ENCODE data around the gene HLA-DQB1.

The HLA-DQB1 gene

GRCh38 chr6:32624565-32624964, 41.9 kb downstream of the HLA-DQB1 start:
- DNase-seq: no peak

GRCh38 chr6:32623693-32624092, 42.8 kb downstream of the HLA-DQB1 start:
- no peak for DNase-seq

DNA sequence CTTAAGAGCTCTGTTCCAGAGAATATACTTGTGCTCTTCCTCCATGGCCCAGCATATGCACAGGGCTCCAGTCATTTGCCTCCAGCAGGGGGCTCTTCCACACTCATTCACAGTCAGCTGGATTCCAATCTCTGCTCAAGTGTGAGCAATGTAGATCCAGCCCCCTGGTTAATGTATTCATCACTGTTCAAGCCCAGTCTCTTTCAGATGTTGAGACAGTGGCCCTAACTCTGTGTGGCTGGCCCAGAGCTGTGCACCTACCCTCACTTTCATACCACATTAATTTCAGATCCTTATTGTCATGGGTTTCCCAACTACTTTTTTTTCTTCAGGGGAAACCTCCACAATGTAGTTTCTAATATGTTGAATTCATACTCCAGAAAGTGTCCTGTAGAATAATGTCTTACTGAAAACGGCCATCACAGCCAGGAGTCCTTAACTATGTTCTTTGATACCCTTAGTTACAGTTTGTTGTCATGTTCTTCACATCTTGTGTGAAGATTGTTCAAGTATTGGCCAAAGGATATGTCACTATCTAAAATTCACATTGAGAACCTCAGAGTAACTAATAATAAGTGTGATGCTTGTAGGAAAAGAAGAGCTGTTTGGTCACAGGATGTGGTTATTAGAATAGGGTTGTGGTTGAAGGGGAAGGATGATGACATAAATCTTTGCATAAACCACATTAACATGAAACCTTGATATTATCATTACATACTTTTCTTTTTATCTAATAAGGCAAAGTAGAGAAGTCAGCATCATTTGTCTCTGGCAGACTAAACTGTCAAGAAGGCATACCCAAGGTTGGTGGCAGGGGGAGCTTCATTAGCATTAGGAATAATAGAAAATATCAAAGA, 43.7 kb downstream of the HLA-DQB1 start:
- peak in 1 of 2 donors; percentile 80 for DNase-seq

GRCh38 chr6:32621372-32621771, 45.1 kb downstream of the HLA-DQB1 start:
- DNase-seq: no peak

DNA sequence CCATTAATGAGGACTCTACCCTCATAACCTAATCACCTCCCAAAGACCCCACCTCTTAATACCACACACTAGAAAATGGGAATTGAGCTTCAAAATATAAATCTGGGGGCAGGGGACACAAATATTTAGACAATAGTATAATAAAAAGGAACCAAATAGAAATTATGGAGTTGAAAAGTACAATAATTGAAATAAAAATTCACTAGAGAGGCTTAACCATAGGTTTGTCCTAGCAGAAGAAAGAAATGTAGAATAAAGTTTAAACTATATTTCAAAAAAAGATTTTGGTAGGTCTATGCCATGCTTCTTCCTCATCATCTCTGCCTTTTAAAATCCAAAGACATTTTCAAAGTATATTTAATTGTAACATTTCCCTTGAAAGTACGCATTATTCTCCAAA, 48.7 kb downstream of the HLA-DQB1 start:
- no peak for DNase-seq

GRCh38 chr6:32615885-32616532, 50.4 kb downstream of the HLA-DQB1 start:
- DNase-seq: no peak

GRCh38 chr6:32614366-32615081, 51.9 kb downstream of the HLA-DQB1 start:
- no peak for DNase-seq

GRCh38 chr6:32613475-32613874, 53.0 kb downstream of the HLA-DQB1 start:
- no peak for DNase-seq

GRCh38 chr6:32610682-32611296, 55.7 kb downstream of the HLA-DQB1 start:
- DNase-seq: no peak

DNA sequence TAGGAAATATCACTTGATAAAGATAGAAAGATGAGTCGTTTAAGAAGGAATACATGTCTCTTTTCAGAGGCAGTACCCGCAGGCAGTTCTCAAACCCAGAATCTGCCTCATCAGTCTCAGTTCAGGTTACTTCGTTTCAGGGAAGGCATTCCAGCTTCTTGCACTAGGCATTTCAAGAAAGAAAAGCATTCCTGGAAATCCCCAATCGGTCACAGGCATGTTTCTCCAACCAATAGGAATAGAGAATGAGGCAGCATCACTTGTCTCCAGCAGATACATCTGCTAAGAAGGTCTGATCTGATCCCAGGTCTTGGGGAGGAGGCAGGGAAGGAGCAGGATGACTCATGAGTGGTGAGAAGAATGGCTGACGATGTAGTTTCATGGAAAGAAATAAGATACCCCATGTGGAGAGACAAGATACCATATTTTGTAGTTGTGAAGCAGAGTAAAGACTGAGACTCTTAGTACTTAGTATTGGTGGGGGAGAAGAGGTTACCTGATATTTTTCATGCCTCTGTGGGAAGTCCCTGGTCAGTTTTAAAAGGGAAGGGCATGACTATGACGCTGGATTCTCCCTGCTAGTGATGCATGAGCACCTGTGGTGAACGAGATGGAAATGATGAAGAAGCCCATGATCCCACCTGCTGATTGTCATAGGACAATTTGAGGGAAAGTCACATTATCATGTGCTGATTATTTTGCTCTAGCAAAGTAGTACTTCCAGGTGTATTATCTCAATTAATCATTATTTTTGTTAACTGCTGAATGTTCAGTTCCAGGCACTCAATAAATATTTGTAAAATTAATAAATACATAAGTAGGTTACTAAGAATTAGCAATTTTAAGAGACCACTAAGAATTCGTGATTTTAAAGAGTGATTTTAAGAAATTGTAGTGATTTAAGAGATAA, 56.5 kb downstream of the HLA-DQB1 start:
- DNase-seq: peak; percentile 16 to 93
